ENCODE measurements around the gene MRGPRE.

MRGPRE gene

DNA sequence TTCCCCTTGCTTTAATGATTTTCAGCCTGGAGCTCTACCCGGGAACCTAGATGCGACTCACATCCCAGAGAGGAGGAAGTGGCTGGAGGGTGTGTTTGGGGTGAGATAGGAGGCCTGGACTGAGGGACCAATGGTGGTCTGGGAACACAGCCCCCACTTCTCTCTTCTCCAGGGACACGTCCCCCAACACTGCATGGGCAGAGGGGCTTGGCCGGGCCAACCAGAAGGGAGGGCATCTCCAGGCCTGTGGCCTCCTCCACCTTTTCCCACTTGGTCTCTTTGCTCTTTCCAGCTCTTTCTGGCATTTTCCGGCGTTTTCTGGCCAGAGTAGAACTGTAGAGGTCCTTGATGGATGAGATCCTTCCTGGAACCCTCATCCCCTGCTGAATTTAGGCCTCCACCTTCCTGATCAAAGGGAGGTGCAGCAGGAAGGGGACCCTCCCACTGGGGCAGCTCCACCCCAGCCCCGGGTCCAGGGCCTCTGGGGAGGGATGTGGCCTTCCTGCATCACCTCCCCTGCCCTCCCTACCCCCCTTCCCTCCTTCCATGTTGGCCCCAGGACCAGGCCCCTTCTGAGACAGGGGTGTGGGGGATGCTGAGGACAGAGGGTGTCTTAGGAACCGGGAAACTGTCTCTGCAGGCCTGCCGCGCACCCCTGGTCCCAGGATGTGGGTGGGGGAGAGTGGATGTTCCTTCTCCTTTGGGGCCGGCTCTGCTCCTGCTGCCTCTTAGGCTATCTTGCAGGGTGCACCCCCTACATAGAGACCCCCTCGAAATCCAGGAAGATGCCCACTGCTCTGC is 38.0 kb downstream of the MRGPRE start:
- DNase-seq, result no peak

DNA sequence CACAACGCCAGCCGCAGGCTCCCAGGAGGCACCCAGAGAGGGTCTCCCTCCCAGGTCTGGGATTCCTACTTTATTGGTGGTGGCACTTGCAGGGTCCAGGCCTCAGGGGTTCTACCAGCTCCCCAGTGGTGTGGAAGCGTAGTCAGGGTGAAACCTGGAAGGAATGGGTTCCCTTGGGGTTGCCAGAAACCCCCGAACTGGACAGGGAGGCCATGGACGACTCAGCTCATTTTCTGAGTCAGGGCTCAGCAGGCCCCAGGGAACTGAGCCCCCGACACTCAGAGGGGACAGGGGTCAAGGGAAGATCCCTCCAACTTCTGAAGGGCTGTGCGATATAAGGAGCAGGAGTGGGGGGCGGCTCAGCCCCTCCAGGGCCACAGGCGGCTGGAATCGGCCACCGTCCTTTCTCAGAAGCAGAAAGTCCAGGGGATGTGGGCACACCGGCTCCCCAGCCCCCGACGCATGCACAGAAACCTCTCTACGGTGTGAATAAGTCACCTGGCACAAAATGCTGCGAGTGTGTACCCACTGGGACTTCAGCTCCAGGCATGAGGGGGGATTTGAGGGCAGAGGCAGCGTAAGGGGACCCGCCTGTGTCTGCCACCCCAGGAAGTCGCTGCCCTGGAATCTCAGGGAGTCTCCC is 38.7 kb downstream of the MRGPRE start:
- DNase-seq, result no peak

DNA sequence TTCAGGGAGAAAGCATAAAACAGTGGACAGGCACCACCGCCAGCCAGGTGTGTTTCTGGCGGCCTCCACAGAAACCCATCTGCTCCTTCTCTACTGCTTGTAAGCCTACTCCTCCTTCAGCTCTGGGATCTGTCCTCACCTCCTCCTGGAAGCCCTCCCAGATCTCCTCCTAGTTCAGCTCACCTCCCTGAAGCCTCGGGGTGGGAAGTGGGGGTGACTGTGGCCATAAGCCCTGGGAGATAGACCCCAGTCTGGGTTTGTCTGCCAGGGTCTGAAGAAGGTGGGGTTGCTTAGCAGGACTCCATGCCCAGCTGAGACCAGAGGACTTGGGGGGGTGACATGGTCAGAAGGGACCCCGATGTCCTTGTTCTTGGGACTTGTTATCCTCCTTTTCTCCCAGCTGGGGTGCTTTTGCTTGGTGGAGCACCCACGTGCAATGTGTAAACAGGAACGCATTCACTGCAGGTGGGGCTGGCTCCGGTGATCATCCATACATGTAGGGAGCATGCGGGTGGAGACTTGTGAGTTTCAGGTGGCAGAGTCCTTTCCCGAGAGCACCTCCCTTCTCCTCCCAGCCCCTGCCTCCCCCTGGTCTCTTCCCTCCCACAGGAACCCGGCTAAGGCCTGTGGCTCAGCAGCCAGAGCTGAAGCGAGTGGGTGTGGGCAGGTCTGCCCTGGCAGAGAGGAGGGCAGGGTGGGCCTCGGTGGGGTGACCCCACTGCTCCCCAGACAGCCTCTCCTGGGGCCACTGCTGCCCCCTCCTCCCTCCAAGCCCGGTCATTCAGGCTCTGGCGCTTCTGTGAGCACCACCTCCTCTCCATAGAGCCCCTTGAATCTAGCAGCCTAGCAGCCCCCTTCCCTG is 39.5 kb downstream of the MRGPRE start:
- no peak for DNase-seq

DNA sequence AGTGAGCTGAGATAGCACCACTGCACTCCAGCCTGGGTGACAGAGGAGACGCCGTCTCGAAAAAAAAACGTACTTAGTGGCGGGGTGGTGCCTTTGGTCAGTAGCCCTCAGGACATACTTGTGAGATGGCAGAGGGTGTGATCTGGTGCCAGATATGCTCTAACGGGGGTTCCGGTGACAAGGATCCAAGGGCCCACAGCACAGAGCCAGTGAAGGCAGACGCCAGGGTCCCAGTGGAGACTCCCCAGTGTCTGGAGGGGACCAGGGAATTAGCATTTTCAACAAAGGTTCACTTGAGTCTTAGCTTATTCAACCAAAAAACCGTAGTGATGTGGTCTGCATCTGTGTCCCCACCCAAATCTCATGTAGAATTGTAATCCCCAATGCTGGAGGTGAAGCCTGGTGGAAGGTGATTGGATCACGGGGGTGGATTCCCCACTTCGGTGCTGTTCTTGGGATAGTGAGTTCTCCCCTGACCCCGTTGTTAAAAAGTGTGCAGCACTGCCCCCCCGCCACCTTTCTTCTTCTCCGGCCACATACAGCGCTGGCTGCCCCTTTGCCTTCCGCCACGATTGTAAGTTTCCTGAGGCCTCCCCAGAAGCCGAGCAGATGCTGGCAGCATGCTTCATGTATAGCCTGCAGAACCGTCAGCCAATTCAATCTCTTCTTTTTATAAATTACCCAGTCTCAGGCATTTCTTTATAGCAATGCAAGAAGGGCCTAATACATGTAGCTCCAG is 40.5 kb downstream of the MRGPRE start:
- no peak for DNase-seq

DNA sequence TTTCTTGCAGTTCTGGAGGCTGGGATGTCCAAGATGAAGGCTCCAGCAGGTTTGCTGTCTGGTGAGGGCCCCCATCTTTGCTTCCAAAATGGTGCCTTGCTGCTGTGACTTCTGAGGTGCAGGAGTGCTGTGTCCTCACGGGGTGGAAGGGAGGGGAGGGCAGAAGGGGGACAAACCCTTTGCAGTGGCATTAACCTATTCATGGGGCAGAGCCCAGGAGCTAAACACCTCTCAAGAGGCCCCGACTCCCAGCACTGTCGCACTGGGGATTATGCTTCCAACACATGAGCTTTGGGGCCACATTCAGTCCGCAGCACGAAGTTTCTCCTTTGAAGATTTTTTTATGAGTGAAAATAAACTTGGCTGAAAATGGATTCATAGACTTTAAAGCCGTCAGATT is 41.6 kb downstream of the MRGPRE start:
- DNase-seq, result no peak

DNA sequence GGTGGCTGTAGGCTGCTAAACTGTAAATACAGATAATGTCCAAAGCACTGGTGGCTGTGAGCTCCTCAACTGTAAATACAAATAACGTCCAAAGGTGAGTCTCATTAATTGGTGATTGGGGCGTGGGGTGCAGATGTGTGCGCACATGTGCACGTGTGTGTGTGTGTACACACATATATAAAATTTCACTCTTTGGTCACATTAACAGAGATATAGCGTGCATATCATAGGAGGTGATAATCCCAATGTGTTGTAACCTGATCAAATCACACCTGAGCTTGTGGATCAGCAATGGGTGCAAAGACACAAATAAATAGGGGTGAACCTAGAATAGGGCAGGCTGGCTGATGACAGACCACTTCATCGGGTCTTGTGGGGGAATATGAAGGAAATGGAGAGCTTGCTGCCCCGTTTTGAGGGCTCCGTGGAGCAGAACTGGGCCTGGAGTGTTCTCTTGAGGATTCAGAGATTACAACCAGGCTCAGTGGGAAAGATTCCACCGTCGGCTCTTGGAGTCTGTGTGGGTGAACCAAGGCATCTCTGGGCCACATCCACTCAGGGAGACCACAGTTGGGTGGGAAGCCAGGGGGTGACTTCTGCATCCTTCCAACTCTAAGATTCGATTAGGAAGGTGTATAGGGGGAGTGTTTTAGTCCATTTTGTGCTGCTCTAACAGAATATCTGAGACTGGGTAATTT is 42.2 kb downstream of the MRGPRE start:
- no peak for DNase-seq

DNA sequence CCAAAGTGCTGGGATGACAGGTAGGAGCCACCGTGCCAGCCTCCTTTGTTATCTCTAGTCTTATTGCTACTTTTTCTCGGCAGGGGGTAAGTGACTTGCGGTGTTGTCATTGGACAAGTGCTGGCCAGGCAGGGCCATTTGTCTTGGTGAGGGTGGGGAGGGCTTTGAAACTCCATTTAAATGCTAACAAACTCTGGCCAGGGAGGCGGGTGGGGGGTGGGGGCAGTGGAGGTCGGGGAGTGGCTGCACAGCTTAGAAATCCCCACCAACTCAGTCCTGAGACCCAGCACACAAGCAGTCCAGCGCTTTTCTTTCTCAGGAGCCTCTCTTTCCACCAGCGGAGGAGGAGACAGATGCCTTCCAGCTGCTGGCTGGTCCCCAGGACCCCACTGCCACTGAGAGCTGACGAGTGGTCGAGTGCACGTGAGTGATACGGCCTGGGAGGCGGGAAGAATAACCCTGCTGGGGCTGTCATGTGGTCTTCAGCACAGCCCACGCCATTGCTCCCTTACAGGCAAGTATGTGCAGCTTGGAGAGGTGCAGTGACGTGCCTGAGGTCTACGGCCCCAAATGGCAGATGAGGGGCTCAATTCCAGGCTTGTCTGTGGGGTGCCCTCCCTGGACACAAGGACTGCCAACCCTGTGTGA is 42.9 kb downstream of the MRGPRE start:
- no peak for DNase-seq

DNA sequence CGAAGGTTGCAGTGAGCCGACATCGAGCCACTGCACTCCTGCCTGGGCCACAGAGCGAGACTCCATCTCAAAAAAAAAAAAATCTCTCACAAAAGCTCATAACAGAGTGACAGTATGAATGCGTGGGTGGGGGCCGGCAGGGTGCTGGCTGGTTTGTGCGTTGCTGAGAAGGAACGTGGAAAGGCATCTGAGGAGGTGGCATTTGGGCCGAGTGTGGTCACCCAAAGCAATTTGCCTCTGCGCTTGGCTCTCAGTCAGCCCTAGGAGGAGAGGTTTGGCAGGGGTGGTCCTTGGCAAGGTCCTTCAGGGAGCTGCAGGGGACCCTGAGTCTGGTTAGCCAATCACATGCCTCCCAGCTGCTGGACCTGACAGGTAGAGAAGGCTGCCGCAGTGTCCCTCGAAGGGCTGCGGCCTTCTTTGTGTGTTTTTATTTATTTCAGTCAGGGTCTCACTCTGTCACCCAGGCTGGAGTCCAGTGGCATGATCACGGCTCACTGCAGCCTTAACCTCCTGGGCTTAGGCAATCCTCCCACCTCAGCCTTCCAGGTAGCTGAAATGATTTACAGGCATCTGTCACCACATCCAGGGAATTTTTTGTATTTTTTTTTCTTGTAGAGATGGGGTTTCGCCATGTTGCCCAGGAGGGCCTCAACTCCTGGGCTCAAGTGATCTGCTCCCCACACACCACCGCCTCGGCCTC is 43.6 kb downstream of the MRGPRE start:
- no peak for DNase-seq

DNA sequence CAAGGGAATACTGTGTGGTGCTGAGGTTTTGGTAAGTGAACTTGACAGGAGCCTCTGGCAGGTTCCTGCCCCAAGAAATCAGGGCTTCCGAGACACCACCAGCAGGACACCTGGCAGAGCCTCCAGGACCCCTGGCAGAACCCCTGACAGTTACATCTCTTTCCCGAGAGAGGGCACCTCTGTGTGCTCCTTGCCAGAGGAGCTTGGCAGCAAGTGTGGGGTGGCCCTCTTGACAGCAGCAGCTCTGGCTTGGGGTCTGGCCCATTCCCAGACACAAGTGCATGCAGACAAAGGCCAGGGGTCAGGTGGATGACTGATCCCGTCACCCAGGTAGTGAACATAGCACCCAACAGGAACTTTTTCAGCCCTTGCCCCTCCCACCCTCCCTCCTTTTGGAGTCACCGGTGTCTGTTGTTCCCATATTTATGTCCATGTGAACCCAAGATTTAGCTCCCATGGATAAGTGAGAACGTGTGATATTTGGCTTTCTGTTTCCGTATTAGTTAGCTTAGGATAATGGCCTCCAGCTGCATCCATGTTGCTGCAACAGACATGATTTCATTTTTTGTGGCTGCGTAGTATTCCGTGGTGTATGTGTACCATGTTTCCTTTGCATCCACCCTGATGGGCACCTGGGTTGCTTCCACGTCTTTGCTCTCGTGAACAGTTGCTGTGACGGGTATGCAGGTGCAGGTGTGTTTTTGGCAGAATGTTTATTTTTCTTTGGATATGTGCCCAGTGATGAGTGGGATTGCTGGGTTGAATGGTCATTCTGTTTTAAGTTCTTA is 45.9 kb downstream of the MRGPRE start:
- DNase-seq, result no peak

DNA sequence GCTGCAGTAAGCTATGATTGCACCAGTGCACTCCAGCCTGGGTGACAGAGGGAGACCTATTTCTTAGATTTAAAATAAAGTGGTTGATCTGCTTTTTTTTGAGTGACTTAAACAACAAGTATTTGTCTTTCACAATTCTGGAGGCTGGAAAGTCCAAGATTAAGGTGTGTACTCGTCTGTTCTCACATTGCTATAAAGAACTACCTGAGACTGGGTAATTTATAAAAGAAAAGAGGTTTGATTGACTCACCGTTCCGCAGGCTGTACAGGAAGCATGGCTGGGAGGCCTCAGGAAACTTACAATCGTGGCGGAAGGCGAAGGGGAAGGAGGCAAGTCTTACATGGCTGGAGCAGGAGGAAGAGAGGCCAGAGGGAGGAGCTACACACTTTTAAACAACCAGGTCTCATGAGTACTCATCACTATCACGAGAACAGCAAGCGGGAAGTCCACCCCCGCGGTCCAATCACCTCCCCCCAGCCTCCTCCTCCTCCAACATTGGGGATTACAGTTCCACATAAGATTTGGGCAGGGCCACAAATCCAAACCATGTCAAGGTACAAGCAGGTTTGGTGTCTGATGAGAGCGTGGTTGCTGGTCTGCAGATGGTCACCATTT is 47.4 kb downstream of the MRGPRE start:
- no peak for DNase-seq

DNA sequence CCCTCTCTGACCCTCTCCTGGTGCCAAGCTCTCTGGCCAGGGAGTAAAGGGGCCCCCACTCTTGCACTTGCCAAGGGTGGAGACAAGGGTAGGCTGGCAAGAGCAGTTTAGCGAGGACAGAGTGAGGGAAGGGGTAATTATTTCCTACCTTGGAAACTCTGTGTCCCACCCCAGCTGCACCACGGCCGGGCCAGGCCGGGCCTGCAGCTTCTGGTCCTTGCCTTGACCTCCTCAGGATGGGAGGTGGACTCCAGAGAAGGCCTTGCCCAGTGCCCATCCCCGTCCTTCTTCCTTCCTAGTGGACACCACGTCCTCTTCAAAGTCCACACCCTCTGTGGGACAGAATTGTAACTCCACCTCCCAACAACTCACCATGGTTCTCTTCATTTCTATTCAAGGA is 48.7 kb downstream of the MRGPRE start:
- no peak for DNase-seq

DNA sequence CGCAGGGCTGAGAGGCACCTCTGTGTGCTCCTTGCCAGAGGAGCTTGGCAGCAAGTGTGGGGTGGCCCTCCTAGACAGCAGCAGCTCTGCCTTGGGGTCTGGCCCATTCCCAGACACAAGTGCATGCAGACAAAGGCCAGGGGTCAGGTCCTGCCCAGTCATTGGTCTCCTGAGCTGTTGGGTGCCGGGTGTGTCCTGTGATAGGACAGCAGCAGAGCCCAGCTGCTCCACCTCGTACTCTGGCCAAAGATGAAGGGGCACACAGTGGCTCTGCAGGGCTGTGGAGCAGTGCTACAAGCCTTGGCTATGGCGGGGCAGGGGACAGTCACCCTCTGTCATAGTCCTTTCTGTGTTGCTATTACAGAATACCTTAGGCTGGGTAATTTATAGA is 49.8 kb downstream of the MRGPRE start:
- no peak for DNase-seq

DNA sequence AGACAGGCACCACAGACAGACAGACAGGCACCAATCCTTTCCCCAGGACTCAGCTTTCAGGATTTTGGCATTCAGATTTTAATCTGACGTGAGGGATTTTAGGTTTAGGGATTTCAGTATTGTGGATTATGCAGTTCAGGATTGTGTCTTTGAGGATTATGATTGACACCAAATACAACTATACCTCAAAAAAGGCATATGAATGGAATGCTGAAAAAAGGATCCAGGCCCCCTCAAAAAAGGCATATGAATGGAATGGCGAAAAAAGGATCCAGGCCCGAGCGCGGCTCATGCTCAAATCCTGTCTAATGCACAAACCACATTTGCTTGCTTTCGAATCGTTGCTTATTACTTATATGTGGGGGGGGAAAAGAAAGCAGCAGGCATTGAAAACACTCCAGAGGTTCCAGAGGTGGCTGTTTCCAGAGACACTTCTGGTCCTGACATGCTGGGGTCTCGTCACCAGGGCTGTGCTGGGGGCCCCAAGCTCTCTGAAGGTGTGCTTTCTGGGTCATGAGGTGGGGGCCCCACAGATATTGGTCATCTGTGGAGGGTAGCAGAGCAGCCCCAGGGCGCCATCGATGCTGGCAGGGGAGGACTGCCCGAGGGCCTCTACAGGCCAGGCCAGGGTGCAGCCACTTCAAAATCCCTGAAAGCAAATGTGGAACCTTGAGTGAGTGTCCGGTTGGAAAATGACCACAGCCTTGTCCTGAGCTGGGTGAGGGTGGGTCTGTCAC is 50.3 kb downstream of the MRGPRE start:
- no peak for DNase-seq

DNA sequence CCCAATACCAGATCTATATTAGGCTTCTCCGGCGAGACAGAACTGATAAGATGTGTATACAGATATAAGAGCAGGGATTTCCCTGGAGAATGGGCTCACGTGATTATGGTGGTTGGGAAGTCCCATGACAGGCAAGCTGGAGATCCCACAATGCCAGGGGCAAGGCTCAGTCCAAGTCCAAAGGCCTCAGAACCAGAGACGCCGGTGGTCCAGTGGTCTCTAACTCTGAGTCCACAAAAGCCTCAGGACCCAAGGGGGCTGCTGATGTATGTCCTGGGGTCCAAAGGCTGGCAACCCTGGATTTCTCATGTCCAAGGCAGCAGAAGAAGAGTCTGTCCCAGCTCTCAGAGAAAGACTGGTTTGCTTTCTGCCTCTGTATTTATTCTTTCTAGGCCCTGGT is 51.3 kb downstream of the MRGPRE start:
- DNase-seq, result no peak

DNA sequence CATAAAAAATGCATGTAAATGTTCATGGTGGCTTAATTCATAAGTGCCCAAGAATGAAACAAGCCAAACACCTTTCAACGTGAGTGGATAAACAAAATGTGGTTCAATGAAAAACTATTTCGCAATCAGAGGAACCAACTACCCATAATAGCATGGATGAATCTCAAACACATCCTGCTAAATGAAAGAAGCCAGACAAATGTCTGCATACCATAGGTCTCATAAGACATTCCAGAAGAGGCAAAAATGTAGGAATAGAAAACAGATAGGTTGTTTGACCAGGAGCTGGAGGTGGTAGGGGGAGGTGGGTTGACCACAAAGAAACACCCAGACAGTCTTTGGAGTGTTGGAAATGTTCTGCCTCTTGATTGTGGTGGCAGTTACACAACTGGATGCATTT is 53.9 kb downstream of the MRGPRE start:
- no peak for DNase-seq

DNA sequence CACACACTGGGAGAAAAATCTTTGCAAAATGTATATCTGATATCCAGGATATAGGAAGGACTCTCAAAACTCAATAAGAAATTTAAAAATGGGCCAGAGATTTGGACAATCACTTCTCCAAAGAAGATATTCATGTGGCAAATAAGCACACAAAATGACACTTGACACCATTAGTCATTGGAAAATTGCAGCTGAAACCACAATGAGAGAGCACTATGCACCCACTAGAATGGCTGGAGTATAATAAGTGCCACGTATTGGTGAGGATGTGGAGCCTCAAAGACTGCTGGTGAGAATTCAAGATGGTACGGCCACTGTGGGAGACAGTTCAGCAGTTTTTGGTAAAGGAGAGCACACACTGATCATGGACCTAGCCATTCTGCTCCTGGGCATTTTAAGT is 54.3 kb downstream of the MRGPRE start:
- no peak for DNase-seq
